Spleen (tissue), 11 donors: ENCODE measurements around the gene SLC11A1. TPM values are rescaled to one million over a fixed set of nuclear protein-coding genes. Genes with fewer than 3 reads are reported as not detected.

Experiments
- DNase-seq: peaks from one replicate; pipeline ENCODE4 v3.0.0-alpha.2; 2020
- H3K27ac ChIP-seq, 8 donors: fragments of 200-600 bp; sonication (generic) in 7 of 8; 1 replicate in 4 of 8; 2 replicates in 4 of 8; pipeline versions ENCODE4 v1.5.0 to v1.8.0; 2016 to 2021; ENCODE audit warnings: inconsistent platforms in 4 of 8, mild to moderate bottlenecking in 4 of 8, moderate library complexity in 1 of 8
- H3K27me3 ChIP-seq, 7 donors: fragments of 200-600 bp; sonication (generic) in 6 of 7; replicated peaks in 1 of 7; 1 replicate in 4 of 7; 2 replicates in 3 of 7; pipeline versions ENCODE4 v1.5.0 to v1.8.0; 2016 to 2021; ENCODE audit warnings: inconsistent platforms in 3 of 7, mild to moderate bottlenecking in 1 of 7
- H3K36me3 ChIP-seq, 6 donors: fragments of 200-600 bp; sonication (generic) in 5 of 6; 1 replicate in 4 of 6; 2 replicates in 2 of 6; pipeline versions ENCODE4 v1.5.0 to v1.8.0; 2016 to 2021; ENCODE audit warnings: inconsistent platforms in 2 of 6
- H3K4me1 ChIP-seq, 6 donors: fragments of 200-600 bp; sonication (generic) in 5 of 6; 1 replicate in 3 of 6; 2 replicates in 3 of 6; pipeline versions ENCODE4 v1.5.0 to v1.8.0; 2016 to 2021; ENCODE audit warnings: inconsistent platforms in 3 of 6
- H3K4me3 ChIP-seq, 8 donors: fragments of 200-600 bp; sonication (generic) in 7 of 8; 1 replicate in 4 of 8; 2 replicates in 4 of 8; pipeline versions ENCODE4 v1.5.0 to v1.8.0; 2016 to 2021; ENCODE audit warnings: inconsistent platforms in 4 of 8, mild to moderate bottlenecking in 4 of 8, moderate library complexity in 2 of 8
- H3K9me3 ChIP-seq, 8 donors: fragments of 200-600 bp; sonication (generic) in 7 of 8; 1 replicate in 4 of 8; 2 replicates in 4 of 8; pipeline versions ENCODE4 v1.5.0 to v1.8.0; 2016 to 2021; ENCODE audit warnings: inconsistent platforms in 4 of 8
- POLR2A ChIP-seq, 3 donors: fragments of 450-650 bp; IDR thresholded peaks; one replicate each; pipeline ENCODE4 v1.5.1; 2017; ENCODE audit warnings: antibody characterized with exemption in 3 of 3, mild to moderate bottlenecking in 1 of 3
- POLR2AphosphoS5 ChIP-seq, 3 donors: sonication (generic); formaldehyde crosslinking; IDR thresholded peaks; one replicate each; pipeline ENCODE4 v1.5.1; 2017; ENCODE audit warnings: antibody characterized with exemption in 3 of 3
- WGBS, 5 donors: extraction: QIAGEN DNeasy Blood & Tissue Kit in 3 of 5; methylation state at CpG; one replicate each; pipeline versions ENCODE4 v1.1.5 to v1.1.7; 2013 to 2018; 5-methylcytosine and 5-hydroxymethylcytosine counted together
- intact Hi-C: fragments of 100-400 bp; cut with DNase I; formaldehyde crosslinking; loops from one replicate; pipeline ENCODE4 v1.15.0; 2023; ENCODE audit warnings: low total_unique reads
- polyA plus RNA-seq, 3 donors: library from polyadenylated mRNA; stranded (reverse); fragments of 200-250 nt; gene quantifications; one replicate each; pipeline ENCODE4 v1.2.1, GENCODE V29; 2013
- total RNA-seq, 7 donors: library from RNA; depleted of rRNA in 3 of 7; stranded (reverse); fragments of >200 nt in 3 of 7; fragmentation: NEBNext Ultra II Directional in 4 of 7; extraction: Animal tissue kit (Norgen Biotek cat#: 25700) in 4 of 7; gene quantifications; one replicate each; pipeline versions ENCODE4 v1.1.0 to v1.2.1, GENCODE V29; 2016 to 2021
- TF ChIP-seq, protein P1 (sequence below), 11 experiments: fragments of 200-600 bp in 7 of 11; fragments of 450-650 bp in 4 of 11; sonication (generic) in 4 of 11; IDR thresholded peaks in 8 of 11; conservative IDR thresholded peaks in 3 of 11; 1 replicate in 7 of 11; 2 replicates in 4 of 11; pipeline versions ENCODE4 v1.4.0 to v1.8.0; 2016 to 2021; ENCODE audit warnings: antibody characterized with exemption in 11 of 11, inconsistent platforms in 4 of 11, mild to moderate bottlenecking in 1 of 11
- donor health status: healthy with polysubstance abuse.
- donor health status: DM: no; HTN: no; CAD: no; lungs with moderate emphysema.
- donor health status: DM: no; HTN: no; CAD: no.
- donor health status: Bipolar disorder and iron deficiency.
- donor health status: healthy.
- donor health status: DM: no; HTN: no; CAD: no.
- donor health status: DM: yes; HTN: yes; CAD: no.

The SLC11A1 gene
- total and polyA plus RNA-seq, 10 donors = 6.2 to 576 (median 88.0) TPM

DNA sequence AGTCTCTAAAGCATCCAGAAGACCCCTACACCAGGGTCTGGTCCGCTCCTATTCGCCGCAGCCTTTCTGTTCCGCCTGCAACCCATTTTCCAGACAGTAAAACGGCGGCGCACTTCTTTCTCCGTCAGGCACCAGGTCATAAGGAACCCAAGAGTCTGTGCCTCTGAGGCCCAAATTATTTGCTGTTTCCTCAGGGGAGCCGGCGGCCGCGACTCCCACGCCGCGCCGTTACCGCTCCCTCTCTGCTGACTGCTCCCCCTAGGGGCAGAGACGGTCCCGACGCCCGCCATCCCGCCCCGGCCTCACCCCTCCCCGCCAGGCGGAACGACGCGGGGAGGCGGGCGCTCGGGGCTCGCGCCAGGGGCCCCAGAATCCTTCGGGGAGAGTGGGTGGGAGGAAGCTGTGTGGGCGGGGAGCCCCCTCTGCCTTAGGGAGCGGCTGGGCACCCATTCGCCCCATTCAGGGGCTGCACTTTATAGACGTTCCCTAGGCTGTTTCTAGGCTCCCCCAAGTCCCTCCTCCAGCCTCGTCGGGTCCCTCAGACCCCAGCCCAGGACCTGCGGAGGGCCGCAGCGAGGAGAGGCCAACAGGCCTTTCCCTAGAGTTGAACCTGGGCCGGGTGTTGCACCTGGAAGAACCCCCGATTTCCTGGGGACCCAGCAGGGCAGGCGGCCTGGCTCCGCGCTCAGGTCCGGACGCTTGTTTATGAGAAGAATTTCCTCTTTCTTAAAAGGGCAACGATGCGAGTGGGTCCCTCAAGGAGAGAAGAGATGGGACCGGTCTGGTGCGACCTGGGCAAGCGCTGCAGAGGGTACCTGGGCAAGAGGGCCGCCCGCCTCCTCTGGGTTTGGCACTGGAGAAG lies 14.0 kb downstream of the SLC11A1 start:
- WGBS, 5 donors = 1 to 3% (median 2%) methylated on average over 26 to 57 of the region's 57 CpGs
- no peaks in the 10 kb centered on the region for H3K9me3 ChIP-seq
- peaks cover 0 to 47% (median 0%) of the 10 kb centered on the region in 6 donors for H3K36me3 ChIP-seq
- H3K27ac ChIP-seq = peak overlapping the region; percentile 90 to 100 (median 99)
- intact Hi-C loops = loop anchor here (10.0 kb wide), 1 partner anchor 101 kb away; the partner anchor contains the start of gene TMBIM1
- TF ChIP-seq, protein P1, sequence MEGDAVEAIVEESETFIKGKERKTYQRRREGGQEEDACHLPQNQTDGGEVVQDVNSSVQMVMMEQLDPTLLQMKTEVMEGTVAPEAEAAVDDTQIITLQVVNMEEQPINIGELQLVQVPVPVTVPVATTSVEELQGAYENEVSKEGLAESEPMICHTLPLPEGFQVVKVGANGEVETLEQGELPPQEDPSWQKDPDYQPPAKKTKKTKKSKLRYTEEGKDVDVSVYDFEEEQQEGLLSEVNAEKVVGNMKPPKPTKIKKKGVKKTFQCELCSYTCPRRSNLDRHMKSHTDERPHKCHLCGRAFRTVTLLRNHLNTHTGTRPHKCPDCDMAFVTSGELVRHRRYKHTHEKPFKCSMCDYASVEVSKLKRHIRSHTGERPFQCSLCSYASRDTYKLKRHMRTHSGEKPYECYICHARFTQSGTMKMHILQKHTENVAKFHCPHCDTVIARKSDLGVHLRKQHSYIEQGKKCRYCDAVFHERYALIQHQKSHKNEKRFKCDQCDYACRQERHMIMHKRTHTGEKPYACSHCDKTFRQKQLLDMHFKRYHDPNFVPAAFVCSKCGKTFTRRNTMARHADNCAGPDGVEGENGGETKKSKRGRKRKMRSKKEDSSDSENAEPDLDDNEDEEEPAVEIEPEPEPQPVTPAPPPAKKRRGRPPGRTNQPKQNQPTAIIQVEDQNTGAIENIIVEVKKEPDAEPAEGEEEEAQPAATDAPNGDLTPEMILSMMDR (IDR thresholded peaks at IDR 0.05 in 8 of 11, conservative IDR thresholded peaks at IDR 0.05 in 3 of 11) = peak; percentile 97 to 100 (median 98)
- peak in 1 of 3 donors; percentile 35 for TF ChIP-seq POLR2A (IDR thresholded peaks at IDR 0.05)
- TF ChIP-seq POLR2AphosphoS5 (IDR thresholded peaks at IDR 0.05) = peak; percentile 88 to 96 (median 93)
- H3K4me3 ChIP-seq = peak overlapping the region; percentile 40 to 99 (median 96)
- H3K27me3 ChIP-seq = no peaks in the 10 kb centered on the region
- DNase-seq = peak; percentile 99
- peaks cover 6 to 83% (median 58%) of the 10 kb centered on the region in 6 donors for H3K4me1 ChIP-seq

DNA sequence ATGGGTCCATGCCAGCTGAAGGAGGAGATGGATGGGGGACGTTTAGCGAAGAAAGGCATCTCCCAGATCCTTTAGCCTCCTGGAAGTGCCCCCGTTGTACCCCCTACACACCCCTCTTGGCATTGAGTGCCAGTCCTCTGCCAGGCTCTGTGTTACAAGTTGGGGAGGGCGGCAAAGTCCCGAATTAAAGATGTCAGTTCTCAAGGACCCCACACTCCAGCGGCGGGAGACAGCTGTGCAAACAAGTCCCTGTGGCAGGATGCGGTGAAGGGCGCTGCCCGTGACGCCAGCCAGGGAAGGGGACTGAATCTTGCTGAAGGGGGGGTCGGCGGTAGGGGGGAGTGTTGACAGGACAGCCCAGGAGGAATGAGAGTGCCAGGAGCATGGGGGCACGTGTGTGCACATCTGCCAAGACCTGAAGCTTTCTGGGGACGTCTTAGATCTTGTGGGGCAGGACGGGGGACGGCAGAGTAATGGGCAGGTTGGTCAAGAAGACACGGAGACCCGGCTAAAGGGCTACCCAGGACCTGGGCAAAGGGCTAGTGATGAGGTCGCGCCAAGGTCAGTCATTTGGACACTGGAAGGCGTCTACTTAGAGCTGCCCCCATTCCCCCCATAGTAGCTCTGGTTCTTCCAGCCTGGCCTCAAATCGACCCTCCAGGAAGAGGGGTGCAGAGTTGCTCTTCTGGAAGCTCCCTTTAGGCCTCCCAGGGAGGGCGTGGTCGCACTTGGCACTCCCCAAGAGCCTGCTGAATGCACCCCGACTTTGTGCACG lies 14.8 kb downstream of the SLC11A1 start:
- TF ChIP-seq POLR2AphosphoS5 (IDR thresholded peaks at IDR 0.05) (peak in 2 of 3 donors; percentile 51 to 69), POLR2A (IDR thresholded peaks at IDR 0.05) (no peak)
- TF ChIP-seq, protein P1 (IDR thresholded peaks at IDR 0.05 in 8 of 11, conservative IDR thresholded peaks at IDR 0.05 in 3 of 11) = peak in 1 of 11 experiments; percentile 4
- H3K27ac ChIP-seq = peak overlapping the region; percentile 90 to 100 (median 99)
- H3K27me3 ChIP-seq = no peaks in the 10 kb centered on the region
- intact Hi-C loops = loop anchor here (10.0 kb wide), 1 partner anchor 102 kb away; the partner anchor contains the start of gene TMBIM1
- H3K36me3 ChIP-seq = peaks cover 0 to 47% (median 7%) of the 10 kb centered on the region in 6 donors
- DNase-seq = peak; percentile 95
- no peaks in the 10 kb centered on the region for H3K9me3 ChIP-seq
- H3K4me3 ChIP-seq = peak overlapping the region; percentile 74 to 99 (median 96)
- WGBS, 5 donors = 0 to 2% (median 1%) methylated on average over 26 to 27 of the region's 27 CpGs
- H3K4me1 ChIP-seq = peaks cover 14 to 87% (median 66%) of the 10 kb centered on the region in 6 donors

DNA sequence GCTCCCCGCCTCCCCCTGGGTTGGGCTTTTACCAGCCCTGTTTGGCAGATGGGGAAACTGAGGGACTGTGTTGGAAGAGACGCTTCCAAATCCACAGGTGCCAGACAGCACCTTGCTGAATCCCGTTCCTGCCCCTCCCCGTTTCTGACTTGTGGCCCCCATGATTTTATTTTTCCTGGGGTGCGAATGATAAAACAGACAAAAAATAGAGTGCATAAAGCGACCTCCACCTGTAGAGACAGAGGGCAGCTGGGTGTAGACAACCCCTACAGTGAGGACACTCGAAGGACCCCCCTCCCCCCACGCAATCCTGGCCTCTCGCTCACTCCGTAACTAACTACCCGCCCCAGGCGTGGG lies 15.4 kb downstream of the SLC11A1 start:
- H3K4me1 ChIP-seq = peaks cover 20 to 90% (median 72%) of the 10 kb centered on the region in 6 donors
- peak overlapping the region; percentile 90 to 100 (median 99) for H3K27ac ChIP-seq
- H3K4me3 ChIP-seq = peak overlapping the region; percentile 74 to 99 (median 96)
- no peaks in the 10 kb centered on the region for H3K9me3 ChIP-seq
- H3K36me3 ChIP-seq = peaks cover 0 to 47% (median 12%) of the 10 kb centered on the region in 6 donors
- no peak for DNase-seq
- no peaks in the 10 kb centered on the region for H3K27me3 ChIP-seq
- TF ChIP-seq, protein P1 (IDR thresholded peaks at IDR 0.05 in 8 of 11, conservative IDR thresholded peaks at IDR 0.05 in 3 of 11) = no peak
- TF ChIP-seq POLR2AphosphoS5 (IDR thresholded peaks at IDR 0.05) (no peak), POLR2A (IDR thresholded peaks at IDR 0.05) (no peak)
- WGBS, 5 donors = 2 to 5% (median 4%) methylated on average over 12 of the region's 12 CpGs
- intact Hi-C loops = loop anchor here (10.0 kb wide), 1 partner anchor 103 kb away; the partner anchor contains the start of gene TMBIM1
